ENCODE results near the gene PRMT5.
"Not testable (repeated sequence)": the region's sequence is repeated elsewhere in the genome, so short reads cannot be mapped to it uniquely, and the experiment has no call there.

Gene PRMT5

DNA sequence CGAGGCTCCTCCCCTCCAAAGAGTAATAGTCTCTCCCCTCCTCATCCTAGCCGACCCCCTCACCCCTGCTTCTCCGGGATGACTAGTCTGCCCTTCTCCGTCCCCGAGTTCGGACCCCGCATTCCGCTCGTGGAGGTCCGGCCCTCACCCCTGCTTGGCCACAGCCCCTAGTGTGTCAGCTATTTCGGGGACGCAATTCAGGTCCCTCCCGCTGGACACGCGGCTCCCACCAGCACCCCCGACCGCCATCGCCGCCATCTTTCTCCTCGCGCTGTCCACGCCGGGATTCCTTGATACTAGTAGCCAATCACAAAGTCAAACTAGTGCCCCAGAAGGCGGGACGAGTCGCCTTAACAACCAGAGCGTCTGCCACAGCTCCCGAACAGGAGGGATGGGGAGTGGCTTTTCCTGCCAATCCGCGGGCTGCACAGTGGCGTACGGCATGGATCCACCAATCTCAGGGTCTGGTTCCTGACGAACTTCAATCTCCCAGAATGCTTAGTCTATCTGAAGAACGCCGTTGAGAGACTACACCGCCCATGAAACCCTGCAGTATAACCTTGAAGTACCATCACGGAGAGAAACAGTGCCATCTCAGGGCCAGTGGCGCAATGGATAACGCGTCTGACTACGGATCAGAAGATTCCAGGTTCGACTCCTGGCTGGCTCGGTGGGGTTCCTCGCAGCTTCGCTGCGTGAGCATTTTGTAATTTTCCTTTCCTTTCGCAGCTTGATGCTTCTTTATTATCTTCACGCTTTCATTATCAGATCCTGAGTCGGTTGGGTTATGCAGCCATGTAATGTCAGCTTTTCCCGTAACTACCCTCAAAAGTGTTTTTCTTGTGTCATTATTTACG is at the start of gene PRMT5:
TSS of gene PRMT5 (minus strand) at position 273 of the 857 bp plus-strand sequence. CDS start at position 258, 15 bp downstream.
- peak; percentile 100 for DNase-seq (ENCODE audit: low read depth)

DNA sequence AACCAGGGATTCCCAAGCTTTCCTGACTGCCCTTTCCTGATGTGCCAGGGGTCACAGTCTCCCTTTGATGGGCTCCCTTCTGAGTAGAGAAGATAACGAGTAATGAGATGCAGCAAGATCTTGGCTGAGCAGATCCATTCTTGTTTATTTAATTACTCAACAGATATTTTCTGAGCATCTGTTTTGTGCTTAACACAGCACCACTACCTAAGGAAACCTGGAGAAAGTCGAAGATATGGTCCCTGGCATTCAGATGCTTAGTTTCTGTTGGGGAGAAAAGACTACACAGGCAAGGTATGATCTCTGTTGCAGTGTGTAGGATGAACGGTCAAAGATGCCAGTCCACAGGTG is 49.3 kb upstream of the PRMT5 start:
- DNase-seq (ENCODE audit: low read depth): peak; percentile 7

DNA sequence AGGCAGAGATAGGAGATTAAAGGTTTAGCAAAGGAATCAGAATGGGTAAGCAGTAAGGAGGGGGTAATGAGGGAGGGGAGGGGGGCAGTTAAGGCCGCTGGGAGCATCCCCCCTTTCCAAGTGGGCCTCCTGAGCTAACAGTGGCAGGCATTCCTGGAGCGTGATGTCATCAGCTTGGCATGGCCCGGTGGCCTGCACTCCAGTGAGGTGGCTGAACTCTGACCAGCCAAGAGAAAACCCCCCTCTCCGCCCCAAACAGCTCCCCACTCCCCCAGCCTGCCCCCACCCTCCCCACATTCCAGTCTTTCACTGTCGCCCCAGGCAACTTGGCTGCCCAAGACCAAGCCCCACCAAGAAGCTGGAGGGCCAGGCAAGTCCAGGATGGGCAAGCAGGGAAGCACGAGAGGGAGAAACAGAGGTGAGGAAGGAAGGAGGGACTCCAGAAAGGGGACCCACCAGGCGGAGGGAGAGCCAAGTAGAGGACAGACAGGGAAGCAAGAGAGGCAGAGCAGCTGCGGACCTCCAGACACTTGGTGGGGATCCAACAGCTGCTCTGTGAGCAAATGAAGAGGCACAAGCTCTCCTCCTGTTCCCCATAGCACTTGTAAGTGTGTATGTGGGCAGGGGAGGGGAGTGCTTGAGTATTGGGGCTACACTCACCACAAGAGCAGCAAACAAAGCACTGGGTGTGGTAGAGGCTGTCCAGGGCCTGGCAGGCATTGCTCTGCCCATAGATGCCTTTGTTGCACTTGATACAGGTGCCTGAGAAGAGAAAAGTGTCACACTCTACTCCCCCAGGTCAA is 48.7 kb upstream of the PRMT5 start:
- peak; percentile 98 for DNase-seq (ENCODE audit: low read depth)

DNA sequence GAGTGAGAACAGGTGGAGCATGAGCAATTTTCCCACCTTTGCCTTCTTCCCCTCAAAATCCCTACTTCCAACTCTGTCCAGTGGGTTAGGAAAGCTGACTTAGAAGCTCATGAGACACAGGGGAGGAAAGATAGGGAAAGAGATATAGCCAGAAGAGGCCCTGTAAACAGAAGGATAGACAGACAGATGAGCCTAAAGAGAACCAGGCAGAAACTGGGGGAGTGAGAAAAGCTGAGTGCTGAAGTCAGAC is 48.2 kb upstream of the PRMT5 start:
- DNase-seq (ENCODE audit: low read depth): no peak

DNA sequence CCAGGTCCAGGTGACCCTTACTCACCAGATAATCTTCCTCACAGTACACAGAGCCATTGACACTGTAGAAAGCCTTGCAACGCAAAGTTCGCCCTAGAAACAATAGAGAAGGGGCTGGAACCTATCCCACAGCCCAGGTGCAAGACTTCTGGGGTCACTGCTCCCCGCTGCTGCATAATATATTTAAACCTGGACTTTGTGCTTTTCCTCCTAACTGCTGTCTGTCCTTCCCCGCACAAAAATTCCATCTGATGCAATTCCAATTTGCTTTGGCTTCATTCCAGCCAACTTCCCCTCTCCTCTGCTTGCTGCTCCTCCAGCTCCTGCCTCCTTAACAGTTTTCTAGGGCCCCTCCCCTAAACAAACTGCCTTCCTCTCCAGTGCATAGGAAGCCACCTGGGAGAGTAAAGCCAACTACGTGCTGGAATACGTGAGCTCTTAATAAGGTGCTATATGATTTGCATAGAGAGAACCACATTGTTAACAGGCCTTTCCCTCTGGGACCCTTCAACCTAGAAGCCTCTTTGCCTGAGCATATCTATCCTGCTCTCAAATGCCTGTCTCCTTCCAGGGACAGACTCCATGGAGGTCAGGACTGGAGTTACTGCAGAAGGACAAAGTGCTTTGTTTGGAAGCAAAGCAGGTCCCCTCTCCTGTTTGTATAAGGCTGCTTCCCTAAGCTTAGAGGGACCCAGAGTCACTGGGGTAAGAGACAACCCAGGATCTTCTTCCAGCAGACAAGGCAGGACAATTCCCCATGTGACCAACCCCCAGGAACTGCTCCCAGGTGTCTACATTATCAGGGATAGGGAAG is 47.7 kb upstream of the PRMT5 start:
- peak; percentile 41 for DNase-seq (ENCODE audit: low read depth)

DNA sequence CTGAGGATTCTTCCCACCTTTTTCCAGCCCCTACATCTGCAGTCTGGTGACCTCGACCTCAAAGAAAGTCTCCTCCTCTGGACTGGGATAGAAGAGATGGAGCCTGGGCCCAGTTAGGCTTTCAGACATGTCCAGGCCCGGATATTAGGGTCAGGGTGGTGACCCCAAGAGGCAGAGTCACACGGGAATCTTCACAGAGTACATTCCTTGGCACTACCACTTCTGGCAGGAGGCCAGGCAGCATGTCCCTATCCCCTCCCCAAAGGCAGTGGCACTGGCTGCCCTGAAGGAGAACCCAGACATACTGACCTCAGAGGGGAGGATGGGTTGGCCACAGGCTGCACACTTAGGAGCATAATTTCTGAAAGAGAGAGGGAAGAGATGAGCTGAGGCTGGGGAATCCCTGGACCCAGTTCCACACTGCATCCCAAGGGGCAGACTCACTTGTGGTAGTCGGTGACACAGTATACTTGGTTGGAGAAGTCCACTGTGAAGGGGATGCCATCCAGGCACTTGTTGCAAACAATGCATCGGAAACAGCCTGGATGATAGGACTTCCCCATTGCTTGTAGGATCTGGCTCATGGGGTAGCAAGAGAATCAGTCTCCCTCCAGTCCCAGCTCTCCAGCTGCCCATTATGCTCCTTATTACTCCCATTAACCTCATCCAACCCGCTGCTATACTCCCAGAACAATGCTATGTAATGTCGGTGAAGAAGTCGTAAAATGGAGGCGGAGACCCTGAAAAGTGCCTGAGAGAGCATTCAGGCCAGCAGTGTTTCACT is 45.5 kb upstream of the PRMT5 start:
- DNase-seq (ENCODE audit: low read depth): no peak

DNA sequence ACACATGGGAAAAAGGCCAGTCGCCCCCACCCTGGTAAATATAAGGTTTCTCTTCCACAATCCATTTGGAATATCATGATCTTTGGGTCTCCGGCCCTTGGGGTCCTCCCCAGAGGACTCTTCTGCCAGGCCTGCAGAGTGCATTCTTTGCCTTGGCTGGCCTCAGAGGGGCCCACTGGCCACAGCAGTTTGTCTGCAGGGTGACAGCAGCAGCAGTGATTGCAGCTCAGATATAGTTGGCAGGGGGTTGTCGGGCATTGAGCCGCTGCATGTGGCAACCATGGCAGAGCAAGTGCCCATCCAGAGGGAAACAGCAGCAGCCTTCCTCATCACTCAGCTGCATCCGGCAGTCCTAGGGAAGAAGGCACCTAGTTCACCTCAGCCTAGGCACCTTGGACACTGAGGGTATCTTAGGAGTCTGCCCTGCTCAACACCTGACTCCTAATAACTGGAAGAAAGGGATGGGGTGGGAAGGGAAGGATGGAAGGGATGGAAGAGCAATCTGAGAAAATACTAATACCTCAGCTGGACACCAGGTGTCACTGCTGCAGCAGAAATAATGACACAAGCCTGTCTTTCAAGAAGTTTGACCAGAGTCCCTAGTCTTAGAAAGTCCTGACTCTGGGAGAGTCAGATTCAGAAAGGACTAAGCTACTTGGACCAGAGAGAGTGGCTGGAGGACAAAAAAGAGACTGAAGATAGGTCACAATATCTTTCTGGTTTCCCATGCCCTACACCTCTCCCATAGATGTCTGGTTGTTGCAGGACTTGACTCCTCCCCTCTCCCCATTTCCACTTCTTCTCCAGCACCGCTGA is 44.2 kb upstream of the PRMT5 start:
- peak; percentile 65 for DNase-seq (ENCODE audit: low read depth)

DNA sequence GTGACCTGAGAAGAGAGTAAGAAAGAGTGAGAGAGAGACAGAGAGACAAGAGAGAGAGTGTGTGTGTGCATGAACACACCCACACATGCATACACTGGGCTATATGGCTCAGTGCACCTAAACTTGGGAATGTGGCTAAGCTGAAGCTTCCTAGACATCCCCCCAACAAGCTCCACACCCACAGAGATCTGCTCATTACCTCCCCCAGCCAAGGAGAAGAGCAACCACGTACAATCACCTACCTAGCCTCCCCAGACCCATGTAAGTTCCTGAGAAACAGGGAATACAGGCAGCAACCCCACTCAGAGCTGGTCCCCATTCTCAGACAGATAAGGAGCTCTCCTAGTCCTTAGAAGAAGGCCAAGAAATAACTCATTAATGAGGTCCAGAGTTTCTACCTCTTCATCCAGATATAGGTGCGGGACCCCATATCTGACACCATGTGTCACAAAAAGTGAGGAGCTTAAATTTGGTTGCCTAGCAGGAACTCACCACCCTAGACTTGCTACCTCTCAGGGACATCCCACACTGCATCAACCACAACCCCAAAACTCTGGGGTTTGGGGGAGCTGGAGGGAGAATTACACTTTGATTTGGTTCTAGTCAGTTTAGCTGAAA is 43.2 kb upstream of the PRMT5 start:
- DNase-seq (ENCODE audit: low read depth): no peak

DNA sequence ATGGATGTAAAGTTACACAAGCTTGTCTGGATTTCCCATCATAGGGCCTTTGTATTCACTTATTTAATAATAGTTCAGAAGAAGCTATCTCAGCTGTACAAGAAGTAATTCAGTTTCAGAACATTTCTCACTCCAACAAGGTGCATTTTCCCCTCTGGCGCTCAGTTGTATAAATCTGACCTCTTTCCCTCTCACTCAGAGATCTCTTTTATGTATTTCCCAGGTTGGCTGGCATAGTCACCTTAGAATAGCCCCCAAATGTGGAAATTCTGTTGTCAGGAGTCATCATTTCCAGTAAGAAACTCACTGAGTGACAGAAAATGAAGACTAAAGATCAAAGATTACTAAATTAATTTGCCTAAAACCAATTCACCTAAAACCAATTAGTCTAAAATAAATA is 42.0 kb upstream of the PRMT5 start:
- DNase-seq (ENCODE audit: low read depth): no peak

DNA sequence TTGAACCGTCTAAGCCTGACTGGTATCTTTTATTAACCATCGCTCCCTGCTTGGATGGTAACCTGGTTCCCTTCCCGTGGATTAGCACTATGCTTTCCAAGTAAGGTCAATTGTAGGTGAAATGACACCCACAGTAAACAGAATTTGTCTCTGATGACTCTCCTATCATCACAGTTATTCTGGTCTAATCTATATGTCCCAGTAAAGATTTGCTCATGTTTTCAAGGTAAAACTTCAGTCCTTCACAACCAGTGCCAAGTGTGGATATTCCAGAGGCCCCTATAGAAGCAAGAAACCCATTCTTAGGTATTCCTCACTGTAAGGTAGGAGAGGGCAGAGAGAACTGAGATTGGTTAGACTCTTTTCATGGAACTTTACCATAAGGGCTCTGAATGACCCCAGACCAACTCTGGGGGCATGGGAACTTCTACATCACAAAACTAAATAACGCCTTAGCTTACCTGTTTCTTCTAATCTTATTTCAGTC is 37.6 kb upstream of the PRMT5 start:
- no peak for DNase-seq (ENCODE audit: low read depth)

DNA sequence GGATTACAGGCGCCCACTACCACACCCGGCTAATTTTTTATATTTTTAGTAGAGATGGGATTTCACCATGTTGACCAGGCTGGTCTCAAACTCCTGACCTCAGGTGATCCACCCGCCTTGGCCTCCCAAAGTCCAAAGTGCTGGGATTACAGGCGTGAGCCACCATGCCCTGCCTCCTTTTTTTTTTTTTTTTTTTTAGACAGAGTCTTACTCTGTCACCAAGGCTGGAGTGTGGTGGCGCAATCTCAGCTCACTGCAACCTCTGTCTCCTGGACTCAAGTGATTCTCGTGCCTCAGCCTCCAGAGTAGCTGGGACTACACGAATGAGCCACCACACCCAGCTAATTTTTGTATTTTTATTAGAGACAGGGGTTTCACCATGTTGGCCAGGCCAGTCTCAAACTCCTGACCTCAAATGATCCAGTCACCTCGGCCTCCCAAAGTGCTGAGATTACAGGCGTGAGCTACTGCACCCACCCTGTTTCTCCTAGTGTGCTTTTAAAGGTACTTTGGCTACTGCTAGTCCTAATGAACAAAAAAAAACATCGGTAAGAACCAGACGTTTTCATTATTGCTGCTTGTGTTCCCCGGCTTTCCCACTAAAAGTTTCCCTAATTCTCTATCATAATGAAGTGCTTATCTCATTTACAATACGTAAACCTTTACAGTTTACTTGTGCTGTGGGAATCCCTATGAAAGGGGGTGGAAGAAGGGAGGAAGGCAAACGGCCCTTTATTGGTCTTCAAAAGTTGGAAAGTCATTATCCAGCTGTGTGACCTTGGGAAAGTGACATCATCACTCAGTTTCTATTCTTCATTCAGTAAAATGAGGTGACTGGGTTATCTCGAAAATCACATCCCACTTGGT is 37.0 kb upstream of the PRMT5 start:
- not testable (repeated sequence) for DNase-seq (ENCODE audit: low read depth)

DNA sequence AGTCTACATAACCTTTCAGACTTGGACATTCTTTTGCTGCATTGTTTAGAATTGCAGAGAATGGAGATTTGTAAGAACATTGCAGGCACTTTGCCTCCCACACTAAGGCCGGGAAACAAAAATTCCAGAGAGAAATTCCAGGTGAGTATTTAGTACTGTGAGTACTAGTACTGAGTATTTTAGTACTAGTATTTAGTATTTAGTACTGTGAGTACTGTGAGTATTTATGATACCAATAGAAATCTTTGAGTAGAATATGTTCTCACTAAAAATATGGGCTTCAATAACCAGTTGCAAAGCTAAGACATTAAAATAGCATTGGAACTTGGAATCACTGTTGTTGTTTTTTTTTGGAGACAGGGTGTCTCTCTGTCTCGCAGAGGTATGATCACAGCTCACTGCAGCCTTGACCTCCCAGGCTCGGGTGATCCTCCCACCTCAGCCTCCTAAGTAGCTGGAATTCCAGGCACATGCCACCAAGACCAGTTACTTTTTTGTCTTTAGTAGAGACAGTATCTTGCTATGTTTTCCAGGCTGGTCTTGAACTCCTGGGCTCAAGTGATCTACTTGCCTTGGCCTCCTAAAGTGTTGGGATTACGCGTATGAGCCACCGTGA is 33.0 kb upstream of the PRMT5 start:
- peak; percentile 48 for DNase-seq (ENCODE audit: low read depth)

DNA sequence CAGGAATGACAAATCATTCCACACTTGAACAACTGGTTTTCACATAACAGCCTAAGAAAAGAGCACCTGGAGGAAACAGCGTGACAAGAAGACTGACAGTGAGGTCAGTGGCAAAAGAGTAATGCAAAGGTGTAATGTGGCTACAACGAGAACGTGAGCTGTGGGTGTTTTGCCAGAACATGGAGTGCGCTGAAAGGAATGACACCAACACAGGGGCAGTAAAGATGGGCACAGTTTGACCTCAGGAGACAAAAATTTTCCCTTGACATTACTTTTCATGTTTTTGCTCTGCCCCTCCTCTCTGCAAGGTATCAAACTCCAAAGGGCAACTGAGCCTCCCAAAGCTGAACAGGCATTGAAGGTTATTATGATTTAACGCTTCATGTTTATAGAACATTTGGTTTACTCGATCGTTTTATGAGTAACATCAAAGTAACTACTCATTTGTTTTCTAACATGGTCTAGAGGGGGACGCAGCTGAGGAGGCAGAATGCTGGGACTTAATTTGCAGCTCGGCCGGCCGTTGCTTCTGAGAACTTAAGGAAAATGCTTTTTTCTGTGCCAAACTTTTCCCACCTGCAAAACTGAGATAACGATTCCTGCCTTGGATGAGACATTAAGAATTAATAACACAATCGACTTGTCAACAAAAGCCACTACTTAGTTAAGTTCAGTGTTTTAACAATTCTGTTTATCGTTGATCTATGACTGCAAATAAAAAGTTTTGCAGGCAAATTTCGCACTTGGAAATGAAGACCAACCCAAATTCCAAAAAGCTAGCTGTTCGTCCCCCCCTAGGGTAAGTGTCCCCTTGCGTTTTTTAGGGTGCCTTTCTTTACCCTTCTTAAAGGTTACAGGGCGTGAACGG is 26.8 kb upstream of the PRMT5 start:
- no peak for DNase-seq (ENCODE audit: low read depth)

DNA sequence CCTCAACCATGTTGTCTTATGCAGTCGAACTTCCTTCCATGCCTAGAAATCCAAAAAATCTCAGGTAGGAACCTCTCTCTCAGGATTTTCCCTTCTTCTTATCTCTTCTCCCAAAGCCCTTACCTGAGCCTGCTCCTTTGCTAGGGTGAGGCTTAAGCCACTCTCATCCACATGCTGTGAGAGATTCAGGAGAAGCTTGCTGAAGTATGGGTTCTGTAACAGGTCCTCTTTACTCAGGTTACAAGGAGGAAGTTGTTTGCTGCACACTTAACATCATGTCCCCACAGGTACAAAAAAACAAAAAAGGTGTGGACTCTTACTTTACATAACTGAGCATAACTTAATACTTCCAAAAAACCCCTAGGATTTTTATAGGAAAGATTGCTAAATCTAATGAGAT is 23.2 kb upstream of the PRMT5 start:
- DNase-seq (ENCODE audit: low read depth): no peak

DNA sequence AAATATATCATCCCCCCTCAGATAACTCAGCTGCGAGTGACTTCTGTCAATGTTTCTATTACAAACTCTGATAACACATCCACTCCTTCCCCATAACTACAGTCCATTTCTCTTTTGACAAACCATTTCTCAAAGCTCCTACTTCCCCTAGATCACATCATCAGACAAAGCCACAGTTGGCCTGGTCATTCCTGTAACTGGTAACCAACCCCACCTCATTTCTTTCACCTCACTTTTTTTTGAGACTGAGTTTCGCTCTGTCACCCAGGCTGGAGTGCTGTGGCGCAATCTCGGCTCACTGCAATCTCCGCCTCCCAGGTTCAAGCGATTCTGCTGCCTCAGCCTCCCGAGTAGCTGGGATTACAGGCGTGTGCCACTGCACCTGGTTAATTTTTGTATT is 22.6 kb upstream of the PRMT5 start:
- not testable (repeated sequence) for DNase-seq (ENCODE audit: low read depth)

DNA sequence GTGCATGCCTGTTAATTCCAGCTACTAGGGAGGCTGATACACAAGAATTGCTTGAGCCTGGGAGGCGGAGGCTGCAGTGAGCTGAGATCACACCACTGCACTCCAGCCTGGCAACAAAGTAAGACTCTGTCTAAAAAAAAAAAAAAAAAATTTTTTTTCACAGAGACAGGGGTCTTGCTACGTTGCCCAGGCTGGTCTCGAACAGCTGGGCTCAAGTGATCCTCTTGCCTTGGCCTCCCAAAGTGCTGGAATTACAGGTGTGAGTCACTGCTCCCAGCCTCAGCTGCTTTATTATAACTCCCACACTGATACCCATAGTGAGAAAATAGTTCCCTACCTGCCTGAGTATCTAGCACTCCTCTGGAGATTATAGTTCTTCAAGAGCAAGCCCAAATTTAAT is 16.5 kb upstream of the PRMT5 start:
- no peak for DNase-seq (ENCODE audit: low read depth)

DNA sequence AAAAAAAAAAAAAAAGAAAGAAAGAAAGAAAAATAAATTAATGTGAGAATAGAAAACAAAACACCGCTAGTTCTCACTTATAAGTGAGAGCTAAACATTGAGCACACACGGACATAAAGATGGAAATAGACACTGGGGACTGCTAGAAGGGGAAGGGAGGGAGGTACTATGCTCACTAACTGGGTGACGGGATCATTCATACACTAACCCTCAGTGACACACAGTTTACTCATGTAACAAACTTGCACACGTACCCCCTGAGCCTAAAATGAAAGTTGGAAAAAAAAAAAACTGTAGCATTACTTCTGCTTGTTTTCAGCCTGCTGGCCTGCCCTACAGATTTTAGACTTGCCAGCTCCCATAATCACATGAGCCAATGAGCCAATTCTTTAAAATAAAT is 10.5 kb upstream of the PRMT5 start:
- DNase-seq (ENCODE audit: low read depth): peak; percentile 7

DNA sequence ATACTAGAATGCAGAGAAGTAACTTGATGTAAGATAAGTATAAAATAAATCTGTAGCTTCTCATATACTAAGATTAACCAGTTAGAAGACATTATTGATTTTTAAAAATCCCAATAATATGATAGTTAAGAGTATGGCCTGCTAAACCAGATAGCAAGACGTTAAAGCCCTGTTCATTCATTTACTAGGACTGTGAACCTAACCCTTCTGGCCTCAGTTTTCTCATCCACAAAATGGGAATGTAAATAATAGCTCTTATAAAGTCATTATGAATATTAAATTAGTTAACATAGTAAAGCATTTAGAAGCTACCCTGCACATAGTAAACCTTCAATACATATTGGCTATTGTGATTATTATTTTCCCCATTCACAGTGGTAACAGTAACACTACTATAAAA is 6.0 kb upstream of the PRMT5 start:
- no peak for DNase-seq (ENCODE audit: low read depth)

Data from amniotic epithelial cell (primary cell).